Activated T-helper 17 cell treated with anti-CD3 and anti-CD28 coated beads, Interleukin-2, amount 50 U/mL, for 72 hours (primary cell): Measurements from ENCODE around the gene OR11L1. TPM values are rescaled to one million over a fixed set of nuclear protein-coding genes. Genes with fewer than 3 reads are reported as not detected.

Source experiments
- ATAC-seq: fragments of 150-1000 bp; cut with Tn5 transposase; replicated peaks from 2 replicates; pipeline ENCODE4 v1.10.0; 2021; ENCODE audit warnings: mild to moderate bottlenecking, moderate library complexity
- H3K27ac Mint-ChIP-seq: one replicate; pipeline ENCODE4 v1.8.0; 2022; ENCODE audit warnings: mixed read lengths
- H3K27me3 Mint-ChIP-seq: one replicate; pipeline ENCODE4 v1.8.0; 2022; ENCODE audit warnings: mixed read lengths
- H3K36me3 Mint-ChIP-seq: one replicate; pipeline ENCODE4 v1.8.0; 2022; ENCODE audit warnings: low read depth, mild to moderate bottlenecking, mixed read lengths
- H3K4me1 Mint-ChIP-seq: one replicate; pipeline ENCODE4 v1.8.0; 2022; ENCODE audit warnings: mixed read lengths
- H3K4me3 Mint-ChIP-seq: one replicate; pipeline ENCODE4 v1.8.0; 2022; ENCODE audit warnings: mild to moderate bottlenecking, mixed read lengths
- H3K9me3 Mint-ChIP-seq: one replicate; pipeline ENCODE4 v1.8.0; 2022; ENCODE audit warnings: mixed read lengths
- total RNA-seq, 2 donors: library from RNA; stranded (reverse); gene quantifications; one replicate each; pipeline ENCODE4 v1.2.3, GENCODE V29; 2022

The OR11L1 gene
- total RNA-seq, 2 donors from 2014 or later: not detected

DNA sequence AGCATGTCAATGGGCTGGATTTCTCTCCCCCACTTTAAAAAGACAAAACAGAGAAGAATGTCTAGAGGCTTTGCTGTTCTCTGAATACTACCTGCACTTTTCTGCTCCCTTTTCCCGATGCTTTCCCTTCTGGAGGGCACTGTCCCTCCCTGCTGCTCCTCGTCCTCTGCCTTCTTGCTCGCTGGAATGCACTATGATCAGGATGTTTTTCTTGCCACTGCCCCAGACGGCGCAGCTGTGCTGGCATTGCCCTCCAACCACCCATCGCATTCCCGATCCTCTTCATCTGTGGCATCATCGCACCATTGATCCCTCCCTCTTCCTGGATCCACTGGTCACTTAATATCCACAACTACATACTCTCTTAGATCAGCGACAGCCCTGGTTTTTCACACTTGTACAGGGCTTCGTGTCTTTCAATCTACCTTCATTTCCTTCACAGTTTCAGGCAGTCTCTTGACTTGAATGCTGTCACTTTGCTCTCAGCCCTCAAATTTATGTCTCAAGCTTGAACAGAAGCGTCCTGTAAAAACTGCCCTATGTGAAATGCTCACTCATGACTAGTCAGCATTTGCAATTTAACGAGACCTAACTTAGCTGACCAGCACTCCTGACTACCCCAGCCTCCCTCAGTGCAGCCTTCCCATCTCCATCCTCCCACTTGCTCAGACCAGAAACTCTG lies 3.5 kb upstream of the OR11L1 start:
- H3K27ac Mint-ChIP-seq: no peak overlapping the region
- H3K9me3 Mint-ChIP-seq: no peaks in the 10 kb centered on the region
- no peaks in the 10 kb centered on the region for H3K4me1 Mint-ChIP-seq
- H3K27me3 Mint-ChIP-seq: peaks cover 3% of the 10 kb centered on the region
- H3K36me3 Mint-ChIP-seq: no peaks in the 10 kb centered on the region
- no peak overlapping the region for H3K4me3 Mint-ChIP-seq
- ATAC-seq: no peak

DNA sequence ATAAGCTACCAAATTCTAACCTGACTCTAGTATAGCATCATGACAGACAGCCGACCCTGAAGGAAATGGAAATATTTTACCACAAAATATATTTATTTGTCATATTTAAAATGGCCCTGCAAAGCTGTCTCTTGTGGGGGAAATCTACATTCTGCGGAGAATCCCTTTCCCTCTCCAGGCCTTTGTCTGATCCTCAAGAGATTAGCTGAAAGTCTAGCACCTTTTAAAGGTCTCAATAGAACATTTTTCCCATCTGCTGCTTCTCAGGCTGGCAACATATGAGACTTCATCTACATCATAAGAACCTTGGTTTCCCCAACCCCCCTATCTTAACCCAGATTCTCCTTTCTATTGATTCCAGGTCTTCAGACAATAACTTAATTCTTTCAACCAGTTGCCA lies 1.7 kb upstream of the OR11L1 start:
- Mint-ChIP-seq H3K36me3 (no peaks in the 10 kb centered on the region), H3K27ac (no peak overlapping the region), H3K4me3 (no peak overlapping the region), H3K27me3 (peaks cover 2% of the 10 kb centered on the region), H3K9me3 (no peaks in the 10 kb centered on the region), H3K4me1 (no peaks in the 10 kb centered on the region)
- ATAC-seq: no peak

DNA sequence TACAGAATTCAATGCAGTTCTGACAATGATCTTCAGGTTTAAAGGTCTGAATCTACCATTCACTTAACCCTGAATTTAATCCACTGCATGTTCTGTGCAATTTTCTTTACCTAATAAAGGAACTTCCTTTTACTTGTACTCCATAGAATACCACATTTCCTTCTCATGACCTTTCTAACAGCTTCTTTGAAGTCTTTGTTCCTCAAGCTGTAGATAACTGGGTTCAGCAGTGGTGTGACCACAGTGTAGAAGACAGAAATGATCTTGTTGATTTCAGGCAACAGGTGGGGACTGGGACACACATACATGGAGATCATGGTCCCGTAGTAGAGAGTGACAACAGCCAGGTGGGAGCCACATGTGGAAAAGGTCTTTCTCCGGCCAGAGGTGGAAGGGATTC lies 878 bp downstream of the OR11L1 start:
- H3K27ac Mint-ChIP-seq: no peak overlapping the region
- H3K4me3 Mint-ChIP-seq: no peak overlapping the region
- H3K27me3 Mint-ChIP-seq: peaks cover 3% of the 10 kb centered on the region
- no peaks in the 10 kb centered on the region for H3K4me1 Mint-ChIP-seq
- no peak for ATAC-seq
- H3K36me3 Mint-ChIP-seq: no peaks in the 10 kb centered on the region
- H3K9me3 Mint-ChIP-seq: no peaks in the 10 kb centered on the region

DNA sequence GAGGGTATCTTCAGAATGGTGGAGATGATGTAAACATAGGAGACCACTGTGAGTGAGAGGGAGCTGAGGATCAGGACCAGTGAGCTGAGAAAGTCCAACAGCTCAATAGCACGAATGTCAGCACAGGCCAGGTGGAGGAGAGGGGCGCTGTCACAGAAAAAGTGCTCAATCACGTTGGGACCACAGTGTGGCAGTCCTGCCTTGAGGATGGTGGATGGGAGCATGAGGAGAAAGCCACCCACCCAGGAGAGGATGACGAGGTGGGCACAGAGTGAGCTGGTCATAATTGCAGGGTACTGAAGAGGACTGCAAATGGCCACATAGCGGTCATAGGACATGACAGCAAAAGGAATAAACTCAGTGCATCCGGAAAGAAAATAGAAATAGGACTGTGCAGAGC lies 8.1 kb downstream of the OR11L1 start:
- Mint-ChIP-seq H3K4me1 (no peaks in the 10 kb centered on the region), H3K27ac (no peak overlapping the region), H3K9me3 (no peaks in the 10 kb centered on the region), H3K4me3 (no peak overlapping the region), H3K27me3 (peaks cover 9% of the 10 kb centered on the region), H3K36me3 (no peaks in the 10 kb centered on the region)
- no peak for ATAC-seq

DNA sequence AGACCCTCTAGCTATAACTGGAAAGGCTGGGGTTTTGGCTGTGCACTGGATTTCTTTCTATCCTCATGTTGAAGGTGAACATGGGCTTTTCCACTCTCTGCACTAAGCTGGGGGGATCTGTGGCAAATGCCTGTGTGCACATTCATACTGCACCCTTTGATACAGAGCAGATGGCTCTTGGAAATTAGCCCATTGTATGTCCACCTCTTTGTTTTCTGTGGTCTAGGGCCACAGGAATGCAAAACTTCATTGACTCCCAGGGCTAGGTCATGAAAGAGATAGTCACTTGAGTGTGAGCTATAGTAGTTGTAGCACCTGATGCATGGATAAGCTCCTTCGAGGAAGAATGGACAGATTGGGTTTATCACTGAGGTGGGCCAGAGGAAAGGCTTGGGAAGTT lies 12.0 kb downstream of the OR11L1 start:
- Mint-ChIP-seq H3K27ac (no peak overlapping the region), H3K4me1 (no peaks in the 10 kb centered on the region), H3K9me3 (no peaks in the 10 kb centered on the region), H3K4me3 (no peak overlapping the region), H3K36me3 (no peaks in the 10 kb centered on the region), H3K27me3 (peaks cover 6% of the 10 kb centered on the region)
- no peak for ATAC-seq

DNA sequence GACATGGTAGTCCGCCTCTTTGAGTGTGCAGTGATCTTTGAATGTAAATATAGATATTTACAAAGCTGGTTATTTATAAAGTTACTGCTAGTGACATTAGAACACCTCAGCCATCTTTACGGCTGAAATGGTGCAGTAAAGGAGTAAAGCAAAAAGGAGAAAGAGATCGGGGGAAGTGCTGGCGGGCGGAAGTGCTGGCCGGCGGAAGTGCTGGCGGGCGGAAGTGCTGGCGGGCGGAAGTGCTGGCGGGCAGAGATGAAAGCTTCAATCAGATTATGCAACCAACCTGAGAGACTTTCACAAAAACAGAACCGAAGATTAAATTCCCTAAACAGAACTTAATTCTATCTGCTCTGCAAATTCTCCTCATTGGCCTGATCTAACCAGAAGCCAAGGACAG lies 16.3 kb downstream of the OR11L1 start:
- no peaks in the 10 kb centered on the region for H3K36me3 Mint-ChIP-seq
- no peak for ATAC-seq
- no peaks in the 10 kb centered on the region for H3K9me3 Mint-ChIP-seq
- H3K4me3 Mint-ChIP-seq: no peak overlapping the region
- H3K4me1 Mint-ChIP-seq: no peaks in the 10 kb centered on the region
- no peak overlapping the region for H3K27ac Mint-ChIP-seq
- no peaks in the 10 kb centered on the region for H3K27me3 Mint-ChIP-seq

DNA sequence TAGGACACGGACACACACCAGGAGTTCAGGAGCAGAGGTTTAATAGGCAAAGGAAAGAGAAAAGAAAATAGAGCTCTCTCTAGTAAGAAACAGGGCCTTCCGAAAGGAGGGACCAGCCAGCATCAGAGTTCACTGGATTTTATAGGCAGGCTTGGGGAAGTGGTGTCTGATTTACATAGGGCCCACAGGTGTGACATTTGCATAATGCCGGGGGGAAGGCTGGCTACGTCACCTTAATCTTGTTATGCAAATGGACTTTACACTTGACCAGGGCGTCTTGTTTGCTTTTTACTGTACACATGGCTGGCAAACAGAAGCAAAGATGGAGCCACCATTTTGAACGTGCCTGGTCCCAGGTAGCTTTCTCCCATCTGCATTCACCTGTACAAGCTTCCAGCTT lies 17.7 kb downstream of the OR11L1 start, which contains the start of gene OR14A16:
TSS of gene OR14A16 (minus strand) at position 97 of the 400 bp plus-strand sequence. CDS start 8,390 bp downstream, outside the sequence.
- H3K9me3 Mint-ChIP-seq: no peaks in the 10 kb centered on the region
- ATAC-seq: no peak
- no peak within 1 kb of the TSS for H3K27ac Mint-ChIP-seq

DNA sequence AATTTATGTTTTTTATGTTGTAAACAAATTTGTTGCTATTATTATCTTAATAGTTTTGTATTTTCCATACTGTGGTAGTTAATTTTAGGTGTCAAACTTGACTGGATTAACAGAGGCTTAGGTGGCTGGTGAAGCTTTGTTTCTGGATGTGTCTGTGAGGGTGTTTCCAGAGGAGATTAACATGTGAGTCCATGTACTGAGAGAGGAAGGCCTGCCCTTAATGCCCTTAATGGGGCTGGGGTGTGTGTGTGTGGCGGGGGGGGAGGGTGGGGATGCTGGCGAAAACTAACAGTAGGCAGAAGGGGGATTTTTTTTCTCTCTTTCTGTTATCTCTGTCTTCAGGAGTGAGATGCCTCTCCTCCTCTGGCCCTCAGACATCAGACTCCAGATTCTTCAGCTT lies 19.6 kb downstream of the OR11L1 start:
- Mint-ChIP-seq H3K27ac (no peak overlapping the region), H3K4me1 (no peaks in the 10 kb centered on the region), H3K36me3 (no peaks in the 10 kb centered on the region), H3K9me3 (no peaks in the 10 kb centered on the region), H3K4me3 (no peak overlapping the region), H3K27me3 (no peaks in the 10 kb centered on the region)
- no peak for ATAC-seq

More for the DNA sequence above, 17.7 kb downstream of the OR11L1 start, which contains the start of gene OR14A16:
- Mint-ChIP-seq H3K4me1 (no peaks in the 10 kb centered on the region), H3K27me3 (no peaks in the 10 kb centered on the region), H3K4me3 (no peak within 1 kb of the TSS), H3K36me3 (no peaks in the 10 kb centered on the region)

DNA sequence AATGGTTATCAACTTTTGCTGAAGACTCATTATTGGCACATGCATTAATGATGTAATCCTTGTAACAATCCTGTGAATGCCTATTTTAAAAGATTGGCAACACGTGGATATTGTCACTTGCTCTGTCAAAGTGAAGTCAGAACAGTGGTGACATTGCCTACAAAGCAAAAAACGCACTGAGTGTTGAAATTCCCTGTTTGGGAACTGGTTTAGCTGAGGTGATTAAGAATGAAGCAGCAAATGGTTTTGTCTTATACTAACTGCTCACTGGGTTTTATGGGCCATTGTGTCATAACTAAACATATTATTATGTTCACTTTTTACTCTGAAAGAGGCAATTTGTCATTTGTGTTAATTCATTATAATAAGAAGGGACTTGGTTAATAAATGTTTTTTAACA lies 29.1 kb downstream of the OR11L1 start:
- H3K4me1 Mint-ChIP-seq: no peaks in the 10 kb centered on the region
- H3K36me3 Mint-ChIP-seq: no peaks in the 10 kb centered on the region
- no peaks in the 10 kb centered on the region for H3K9me3 Mint-ChIP-seq
- H3K27me3 Mint-ChIP-seq: no peaks in the 10 kb centered on the region
- ATAC-seq: no peak
- no peak overlapping the region for H3K4me3 Mint-ChIP-seq
- H3K27ac Mint-ChIP-seq: no peak overlapping the region

DNA sequence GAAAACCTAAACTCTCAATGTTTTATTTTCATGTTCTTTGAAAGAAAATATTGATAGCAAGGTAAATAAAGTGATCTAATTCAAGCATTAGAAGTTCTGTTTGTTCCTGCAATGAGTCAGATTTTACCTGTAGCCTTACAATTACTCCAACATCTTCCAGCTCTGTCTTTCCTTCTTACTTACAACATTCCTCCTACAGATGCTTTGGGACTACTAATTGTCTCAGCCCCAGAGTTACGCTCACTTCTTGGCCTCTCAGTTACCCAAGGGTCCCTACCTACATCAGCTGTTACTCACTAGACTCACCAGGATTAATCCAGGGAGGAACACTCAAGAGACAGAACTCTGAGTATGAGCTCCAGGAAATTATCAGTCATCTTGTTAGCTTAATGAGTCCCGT lies 44.2 kb downstream of the OR11L1 start:
- H3K4me1 Mint-ChIP-seq: no peaks in the 10 kb centered on the region
- H3K9me3 Mint-ChIP-seq: no peaks in the 10 kb centered on the region
- H3K27ac Mint-ChIP-seq: no peak overlapping the region
- no peak overlapping the region for H3K4me3 Mint-ChIP-seq
- H3K36me3 Mint-ChIP-seq: no peaks in the 10 kb centered on the region
- ATAC-seq: no peak
- H3K27me3 Mint-ChIP-seq: peaks cover 6% of the 10 kb centered on the region

Other genes with a start within 250 kb of the OR11L1 start
- gene OR2G3, start 236.3 kb downstream of the OR11L1 start, total RNA-seq: not detected
- gene OR13G1, start 162.2 kb downstream of the OR11L1 start, total RNA-seq: not detected
- gene OR6F1, start 125.2 kb downstream of the OR11L1 start, total RNA-seq: not detected
- not detected for gene OR14K1, start 103.3 kb downstream of the OR11L1 start, total RNA-seq
- gene OR14A2, start 93.8 kb downstream of the OR11L1 start, total RNA-seq: not detected
- not detected for gene OR1C1, start 81.3 kb downstream of the OR11L1 start, total RNA-seq
- gene OR14A16, start 17.8 kb downstream of the OR11L1 start, total RNA-seq: not detected
- gene TRIM58, start 15.3 kb upstream of the OR11L1 start, total RNA-seq: under 1 TPM; 0.13 to 0.19 TPM
- not detected for gene OR2W3, start 53.7 kb upstream of the OR11L1 start, total RNA-seq
- not detected for gene OR2T8, start 78.4 kb upstream of the OR11L1 start, total RNA-seq
- not detected for gene OR2AJ1, start 83.0 kb upstream of the OR11L1 start, total RNA-seq
- gene OR2L8, start 107.0 kb upstream of the OR11L1 start, total RNA-seq: not detected
- gene OR2AK2, start 123.3 kb upstream of the OR11L1 start, total RNA-seq: under 1 TPM in 1 of 2 donors, not detected in 1; 0.26 TPM
- under 1 TPM in 1 of 2 donors, not detected in 1; 0.09 TPM for gene OR2L5, start 171.8 kb upstream of the OR11L1 start, total RNA-seq
- gene OR2L2, start 188.2 kb upstream of the OR11L1 start, total RNA-seq: under 1 TPM; 0.11 TPM
- not detected for gene OR2L3, start 204.9 kb upstream of the OR11L1 start, total RNA-seq